Omental fat pad (tissue), 4 donors: Measurements from ENCODE around the gene RNASEH2A. TPM values are rescaled to one million over a fixed set of nuclear protein-coding genes. Genes with fewer than 3 reads are reported as not detected.

ENCODE experiments used
- ATAC-seq: fragments of 150-250 bp; one replicate; pipeline ENCODE4 v1.9.1; 2016; ENCODE audit warnings: mild to moderate bottlenecking, moderate library complexity; ENCODE audit not compliant: low FRiP score
- DNase-seq: peaks from one replicate; pipeline ENCODE4 v3.0.0-alpha.2; 2019; ENCODE audit warnings: low spot score
- total RNA-seq, 4 donors: library from RNA; depleted of rRNA; stranded (reverse); fragments of >200 nt; gene quantifications; one replicate each; pipeline ENCODE4 v1.1.0, GENCODE V29; 2016
- TF ChIP-seq, protein P1 (sequence below), 3 donors: fragments of 450-650 bp; IDR thresholded peaks; one replicate each; pipeline ENCODE4 v1.5.1; 2016 to 2017; ENCODE audit warnings: antibody characterized with exemption in 3 of 3, mild to moderate bottlenecking in 3 of 3, moderate library complexity in 2 of 3

Gene RNASEH2A
- total RNA-seq, 4 donors from 2014 or later: 2.8 to 10.4 (median 5.9) TPM

DNA sequence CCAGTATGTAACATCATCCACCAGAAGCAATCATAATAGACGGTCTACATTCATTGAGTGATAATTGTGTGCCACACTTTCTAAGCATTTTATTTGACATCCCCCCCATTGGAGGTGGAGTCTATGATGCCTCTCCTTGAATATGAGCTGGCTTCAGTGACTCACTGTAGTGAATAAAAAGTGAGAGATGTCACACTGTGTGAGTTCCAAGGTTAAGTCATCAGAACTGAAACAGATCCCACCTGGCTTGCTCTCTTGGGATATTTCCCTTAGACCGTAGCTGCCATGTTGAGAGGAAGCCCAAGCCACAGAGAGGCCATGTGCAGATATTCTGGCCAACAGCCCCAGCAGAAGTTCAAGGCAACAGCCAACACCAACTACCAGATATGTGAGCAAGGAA is 15.4 kb downstream of the RNASEH2A start:
- ATAC-seq (no peak), DNase-seq (no peak)
- TF ChIP-seq, protein P1, sequence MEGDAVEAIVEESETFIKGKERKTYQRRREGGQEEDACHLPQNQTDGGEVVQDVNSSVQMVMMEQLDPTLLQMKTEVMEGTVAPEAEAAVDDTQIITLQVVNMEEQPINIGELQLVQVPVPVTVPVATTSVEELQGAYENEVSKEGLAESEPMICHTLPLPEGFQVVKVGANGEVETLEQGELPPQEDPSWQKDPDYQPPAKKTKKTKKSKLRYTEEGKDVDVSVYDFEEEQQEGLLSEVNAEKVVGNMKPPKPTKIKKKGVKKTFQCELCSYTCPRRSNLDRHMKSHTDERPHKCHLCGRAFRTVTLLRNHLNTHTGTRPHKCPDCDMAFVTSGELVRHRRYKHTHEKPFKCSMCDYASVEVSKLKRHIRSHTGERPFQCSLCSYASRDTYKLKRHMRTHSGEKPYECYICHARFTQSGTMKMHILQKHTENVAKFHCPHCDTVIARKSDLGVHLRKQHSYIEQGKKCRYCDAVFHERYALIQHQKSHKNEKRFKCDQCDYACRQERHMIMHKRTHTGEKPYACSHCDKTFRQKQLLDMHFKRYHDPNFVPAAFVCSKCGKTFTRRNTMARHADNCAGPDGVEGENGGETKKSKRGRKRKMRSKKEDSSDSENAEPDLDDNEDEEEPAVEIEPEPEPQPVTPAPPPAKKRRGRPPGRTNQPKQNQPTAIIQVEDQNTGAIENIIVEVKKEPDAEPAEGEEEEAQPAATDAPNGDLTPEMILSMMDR (IDR thresholded peaks at IDR 0.05): no peak

DNA sequence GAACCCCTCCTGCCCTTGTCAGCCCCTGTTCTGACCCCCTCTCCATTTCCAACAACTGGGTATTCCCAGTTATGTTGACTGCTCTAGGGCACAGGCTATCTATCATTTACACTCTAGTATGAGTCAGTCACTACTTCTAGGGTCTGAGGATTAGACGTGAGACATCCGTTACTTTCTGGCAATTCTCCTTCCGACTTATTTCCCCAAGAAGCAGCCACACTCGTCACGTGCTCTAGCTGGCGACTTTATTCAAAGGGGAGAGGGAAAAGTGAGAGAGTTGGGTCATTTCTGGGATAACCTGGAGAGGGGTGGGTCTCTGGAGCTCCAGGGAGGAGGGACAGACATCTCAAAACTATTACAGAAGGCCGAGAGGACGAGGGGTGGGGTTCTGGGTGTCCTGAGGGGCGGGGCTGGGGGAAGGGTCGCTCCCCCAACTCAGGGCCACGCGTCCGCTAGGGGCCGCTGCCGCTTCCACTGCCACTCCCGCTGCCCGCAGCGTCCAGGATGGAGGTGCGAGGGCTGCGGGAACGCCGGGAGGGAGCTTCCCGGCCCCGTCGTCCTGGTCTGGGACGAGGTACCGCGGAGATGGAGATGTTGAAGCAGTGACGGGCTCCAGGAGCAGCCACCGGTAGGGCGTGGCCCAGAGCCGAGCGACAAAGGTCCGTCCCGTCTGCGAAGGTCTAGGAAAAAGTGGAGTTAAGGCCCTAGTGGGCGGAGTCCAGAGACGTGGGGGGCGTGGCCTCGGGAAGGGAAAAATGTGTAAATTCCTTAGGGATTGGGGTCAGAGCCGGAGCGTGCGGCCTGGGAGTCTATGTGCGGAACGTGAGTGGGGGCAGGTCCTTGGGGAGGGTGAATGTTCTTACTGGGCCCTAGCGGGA is 19.1 kb downstream of the RNASEH2A start:
- TF ChIP-seq, protein P1 (IDR thresholded peaks at IDR 0.05): no peak
- ATAC-seq (no peak), DNase-seq (no peak)

DNA sequence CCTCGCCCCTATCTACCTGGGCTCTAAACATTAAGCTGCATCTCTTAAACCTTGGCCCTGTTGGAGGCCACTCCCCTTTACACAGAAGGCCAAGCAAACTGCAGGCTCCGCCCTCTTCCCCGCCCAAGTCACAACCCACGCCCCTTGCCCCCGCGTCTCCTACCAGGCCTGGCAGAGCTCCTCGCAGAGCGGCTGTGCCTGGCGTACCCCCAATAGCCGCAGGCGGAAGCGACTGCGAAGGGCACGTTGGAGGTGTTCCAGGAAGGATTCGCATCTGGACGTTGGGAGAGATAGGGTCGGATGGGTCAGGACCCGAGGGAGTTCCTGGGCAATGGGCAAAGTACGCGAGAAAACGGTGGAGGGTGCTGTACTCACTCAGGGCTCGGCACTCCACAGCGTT is 22.1 kb downstream of the RNASEH2A start:
- TF ChIP-seq, protein P1 (IDR thresholded peaks at IDR 0.05): no peak
- no peak for ATAC-seq

DNA sequence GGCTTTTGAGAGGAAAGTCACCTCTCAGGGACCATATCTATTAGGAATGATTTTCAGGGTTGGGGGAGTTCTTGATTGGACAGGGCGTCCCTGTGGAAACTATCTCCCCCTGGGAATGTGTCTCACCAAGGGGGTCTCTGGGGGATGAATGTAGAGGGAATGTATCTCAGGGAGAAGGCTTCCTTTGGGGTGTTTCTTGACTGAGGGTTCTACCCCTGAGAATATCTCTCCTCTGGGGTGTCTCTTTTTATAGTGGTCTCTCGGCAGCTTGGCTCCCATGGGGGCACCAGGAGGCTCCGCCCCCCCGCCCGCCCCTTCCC is 27.0 kb downstream of the RNASEH2A start:
- no peak for ATAC-seq
- TF ChIP-seq, protein P1 (IDR thresholded peaks at IDR 0.05): no peak

More for the DNA sequence above, 22.1 kb downstream of the RNASEH2A start:
- no peak for DNase-seq

DNA sequence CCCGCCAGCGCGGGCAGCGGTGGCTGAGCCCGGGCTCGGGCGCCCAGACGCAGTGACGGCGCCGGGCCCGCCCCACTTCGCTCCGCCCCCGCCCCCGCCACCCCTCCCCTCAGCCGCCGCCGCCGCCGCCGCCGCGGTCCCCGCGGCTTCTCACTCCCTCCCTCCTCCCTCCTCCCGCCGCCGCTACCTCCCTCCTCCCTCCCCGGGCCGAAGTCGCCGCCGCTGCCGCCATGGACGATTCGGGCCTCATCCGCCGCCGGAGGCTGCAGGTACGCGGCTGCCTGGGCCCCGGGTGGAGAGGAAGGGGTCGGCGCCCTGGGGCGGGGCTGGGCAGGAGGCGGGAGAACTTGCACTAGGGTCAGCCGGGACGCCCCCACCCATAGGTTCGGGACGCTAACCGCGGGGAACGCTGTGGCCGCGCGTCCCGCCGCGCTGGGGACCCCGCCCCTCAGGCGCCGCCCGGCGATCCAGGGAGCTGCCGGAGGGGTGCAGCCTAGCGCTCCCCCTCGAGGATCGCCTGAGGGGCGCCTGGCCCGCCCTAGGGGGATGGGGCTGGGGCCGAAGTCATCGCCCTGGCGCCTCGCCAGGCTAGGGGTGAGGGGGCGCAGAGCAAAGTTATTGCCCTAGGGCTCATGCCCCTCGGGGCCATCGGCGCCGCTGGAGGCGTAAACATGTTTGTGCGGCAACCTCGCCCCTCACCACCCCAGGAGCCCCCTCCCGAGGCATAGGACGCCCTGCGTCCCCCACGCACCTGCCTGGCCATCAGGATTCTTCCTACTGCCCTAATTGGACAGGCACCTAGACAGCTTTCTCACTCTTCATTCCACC is 27.6 kb downstream of the RNASEH2A start:
- ATAC-seq (no peak), DNase-seq (no peak)
- TF ChIP-seq, protein P1 (IDR thresholded peaks at IDR 0.05): no peak

More for the DNA sequence above, 27.0 kb downstream of the RNASEH2A start:
- DNase-seq: no peak

DNA sequence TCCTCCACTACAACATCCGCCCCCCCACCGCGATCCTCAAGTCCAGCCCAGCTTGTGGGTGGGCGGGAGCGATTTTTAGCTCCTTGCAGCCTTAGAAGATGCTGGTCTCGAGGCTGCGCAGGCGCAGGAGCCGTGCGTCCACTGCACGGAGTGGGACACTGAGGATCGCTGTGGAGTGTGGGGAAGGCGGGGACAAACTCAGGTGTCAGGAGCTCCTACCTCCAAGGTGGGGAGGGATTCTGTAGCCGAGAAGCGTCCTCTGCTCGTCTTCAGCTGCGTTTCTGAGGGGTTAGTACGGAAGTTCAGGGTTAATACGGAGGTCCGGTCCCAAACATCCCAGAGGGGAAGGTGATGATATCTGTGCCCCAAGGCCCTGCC is 28.2 kb downstream of the RNASEH2A start, which contains the start of gene RTBDN:
RTBDN (minus strand) TSS at position 14 of the 378 bp plus-strand sequence. CDS start 4,600 bp downstream, outside the sequence.
- ATAC-seq (no peak), DNase-seq (no peak)
- TF ChIP-seq, protein P1 (IDR thresholded peaks at IDR 0.05): no peak
